Measurements from ENCODE around the gene PPDPF.
"Not testable (repeated sequence)": the region's sequence is repeated elsewhere in the genome, so short reads cannot be mapped to it uniquely, and the experiment has no call there.

DNA sequence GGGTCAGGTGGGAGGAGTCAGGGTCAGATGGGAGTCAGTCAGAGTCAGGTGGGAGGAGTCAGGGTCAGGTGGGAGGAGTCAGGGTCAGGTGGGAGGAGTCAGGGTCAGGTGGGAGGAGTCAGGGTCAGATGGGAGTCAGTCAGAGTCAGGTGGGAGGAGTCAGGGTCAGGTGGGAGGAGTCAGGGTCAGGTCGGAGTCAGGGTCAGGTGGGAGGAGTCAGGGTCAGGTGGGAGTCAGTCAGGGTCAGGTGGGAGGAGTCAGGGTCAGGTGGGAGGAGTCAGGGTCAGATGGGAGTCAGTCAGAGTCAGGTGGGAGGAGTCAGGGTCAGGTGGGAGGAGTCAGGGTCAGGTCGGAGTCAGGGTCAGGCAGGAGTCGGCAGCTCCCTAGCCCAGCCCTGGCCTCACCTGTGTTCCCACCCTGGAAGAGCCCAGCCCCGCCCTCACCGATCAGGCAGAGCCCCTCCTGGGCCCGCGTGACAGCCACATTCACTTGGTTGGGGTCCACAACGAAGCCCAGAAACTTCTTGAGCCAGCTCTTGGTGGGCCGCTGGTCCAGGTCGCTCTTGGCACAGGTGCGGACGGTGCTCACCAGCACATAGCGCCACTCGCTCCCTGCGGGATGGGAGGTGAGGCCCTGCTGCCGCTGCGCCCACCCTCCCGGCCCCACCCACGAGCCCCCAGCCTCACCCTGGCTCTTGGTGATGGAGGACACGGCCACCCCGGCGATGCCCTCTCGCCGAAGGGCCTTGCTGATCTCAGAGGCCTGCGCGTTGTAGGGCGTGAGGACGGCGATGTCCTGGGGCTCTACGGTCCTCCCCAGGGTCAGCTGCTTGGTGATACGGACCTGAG lies 39.1 kb downstream of the PPDPF start:
- TF ChIP-seq, protein P1, sequence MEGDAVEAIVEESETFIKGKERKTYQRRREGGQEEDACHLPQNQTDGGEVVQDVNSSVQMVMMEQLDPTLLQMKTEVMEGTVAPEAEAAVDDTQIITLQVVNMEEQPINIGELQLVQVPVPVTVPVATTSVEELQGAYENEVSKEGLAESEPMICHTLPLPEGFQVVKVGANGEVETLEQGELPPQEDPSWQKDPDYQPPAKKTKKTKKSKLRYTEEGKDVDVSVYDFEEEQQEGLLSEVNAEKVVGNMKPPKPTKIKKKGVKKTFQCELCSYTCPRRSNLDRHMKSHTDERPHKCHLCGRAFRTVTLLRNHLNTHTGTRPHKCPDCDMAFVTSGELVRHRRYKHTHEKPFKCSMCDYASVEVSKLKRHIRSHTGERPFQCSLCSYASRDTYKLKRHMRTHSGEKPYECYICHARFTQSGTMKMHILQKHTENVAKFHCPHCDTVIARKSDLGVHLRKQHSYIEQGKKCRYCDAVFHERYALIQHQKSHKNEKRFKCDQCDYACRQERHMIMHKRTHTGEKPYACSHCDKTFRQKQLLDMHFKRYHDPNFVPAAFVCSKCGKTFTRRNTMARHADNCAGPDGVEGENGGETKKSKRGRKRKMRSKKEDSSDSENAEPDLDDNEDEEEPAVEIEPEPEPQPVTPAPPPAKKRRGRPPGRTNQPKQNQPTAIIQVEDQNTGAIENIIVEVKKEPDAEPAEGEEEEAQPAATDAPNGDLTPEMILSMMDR (IDR thresholded peaks at IDR 0.05), result not testable (repeated sequence)
- not testable (repeated sequence) for TF ChIP-seq POLR2A (IDR thresholded peaks at IDR 0.05)
